ENCODE results near the gene GABRE.
A peak's percentile ranks its signal among the peaks of the same experiment; 100 is the strongest.

The GABRE gene

DNA sequence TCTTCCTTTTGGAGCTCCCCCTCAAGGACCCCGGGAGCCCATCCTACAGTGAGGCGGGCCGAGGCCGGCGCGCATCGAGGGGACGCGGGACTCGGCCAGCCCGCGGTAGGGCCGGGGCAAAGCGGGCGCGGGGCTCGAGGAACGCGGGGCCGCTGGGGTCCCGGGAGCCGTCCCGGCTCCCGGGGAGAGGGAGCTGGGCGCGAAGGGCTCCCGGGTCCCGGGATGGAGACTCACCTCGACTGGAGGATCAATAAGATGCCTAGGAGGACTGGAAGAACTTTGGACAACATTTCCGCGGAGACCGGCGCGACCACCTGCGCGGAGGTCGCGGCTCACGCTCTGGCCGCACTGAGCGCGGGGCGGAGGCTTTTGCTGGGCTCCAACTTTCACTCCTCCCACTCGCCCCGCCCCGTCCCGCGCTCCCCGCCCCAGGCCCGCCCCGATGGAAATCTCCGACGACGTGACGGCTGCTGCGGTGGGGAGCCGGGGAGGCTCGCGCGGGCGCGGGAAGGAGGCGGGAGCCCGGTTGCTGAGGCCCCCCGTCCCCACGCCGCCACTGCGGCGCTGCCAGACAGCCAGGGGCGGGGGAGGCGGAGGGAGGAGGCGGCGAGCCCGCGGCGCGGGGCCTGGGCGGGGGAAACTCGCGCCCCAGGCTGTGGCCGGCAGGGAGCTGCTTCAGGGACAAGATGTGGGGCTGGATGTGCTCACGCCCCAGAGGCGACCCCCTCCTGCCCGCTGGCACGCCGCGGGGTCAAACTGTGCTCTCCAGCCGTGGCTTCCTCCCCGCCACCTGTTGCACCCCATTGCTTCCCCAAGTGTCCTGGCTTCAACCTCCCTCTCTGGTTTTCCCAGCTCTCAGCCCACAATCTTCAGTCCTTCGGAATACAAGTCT lies at the start of gene GABRE:
Gene GABRE (minus strand): TSS at position 341 of the 892 bp plus-strand sequence. CDS start 51 bp downstream, at position 290.
- peak; percentile 8 for DNase-seq

- no peak for DNase-seq
Observed at GRCh38 chrX:152020888-152021287, 46.4 kb upstream of the GABRE start.

DNA sequence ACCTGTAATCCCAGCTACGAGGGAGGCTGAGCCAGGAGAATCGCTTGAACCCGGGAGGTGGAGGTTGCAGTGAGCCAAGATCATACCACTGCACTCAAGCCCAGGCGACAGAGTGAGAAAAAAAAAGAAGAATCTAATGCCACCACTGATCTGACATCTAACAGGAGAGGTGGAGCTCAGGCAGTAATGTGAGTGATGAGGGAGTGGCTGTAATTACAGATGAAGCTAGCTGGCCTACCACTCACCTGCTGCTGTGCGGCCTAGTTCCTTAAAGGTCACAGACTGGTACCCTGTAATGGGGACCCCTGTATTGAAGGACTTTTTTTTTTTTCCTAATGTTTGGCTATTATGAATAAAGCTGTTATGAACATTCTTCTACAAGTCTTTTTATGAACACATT lies 25.3 kb upstream of the GABRE start:
- no peak for DNase-seq

DNA sequence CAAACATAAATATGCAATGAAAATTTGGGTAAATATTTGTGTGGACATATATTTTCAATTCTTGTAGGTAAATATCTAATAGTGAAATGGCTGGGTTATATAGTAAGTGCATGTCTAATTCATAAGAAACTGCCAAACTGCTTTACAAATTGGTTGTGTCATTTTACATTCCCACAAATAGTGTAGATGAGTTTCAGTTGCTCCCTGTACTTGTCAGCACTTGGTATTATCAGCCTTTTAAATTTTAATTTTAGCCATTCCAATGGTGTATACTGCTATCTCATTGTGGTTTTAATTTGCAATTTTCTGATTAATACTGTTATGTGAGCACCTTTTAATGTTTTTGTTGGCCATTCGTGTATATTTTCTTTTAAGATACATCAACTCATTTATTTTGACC lies 23.1 kb upstream of the GABRE start:
- no peak for DNase-seq

DNA sequence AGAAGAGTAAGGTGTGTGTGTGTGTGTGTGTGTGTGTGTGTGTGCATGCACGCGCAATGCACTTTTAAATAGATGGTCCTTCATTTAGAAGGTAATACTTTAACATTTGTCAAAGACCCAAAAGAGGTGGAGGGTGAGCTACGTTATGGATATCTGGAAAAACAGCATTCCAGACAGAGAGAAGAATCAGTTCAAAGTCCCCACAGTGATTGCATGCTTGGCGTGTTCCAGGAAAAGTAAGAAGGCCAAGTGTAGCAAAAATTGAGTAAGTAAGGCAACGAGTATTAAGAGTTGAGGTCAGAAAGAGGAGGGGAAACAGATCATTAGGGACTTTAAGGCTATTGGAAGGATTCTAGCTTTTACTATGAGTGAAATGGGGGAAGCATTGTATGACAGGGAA lies 21.9 kb upstream of the GABRE start:
- no peak for DNase-seq

GRCh38 chrX:151994476-151994875 lies 20.0 kb upstream of the GABRE start:
- no peak for DNase-seq

DNA sequence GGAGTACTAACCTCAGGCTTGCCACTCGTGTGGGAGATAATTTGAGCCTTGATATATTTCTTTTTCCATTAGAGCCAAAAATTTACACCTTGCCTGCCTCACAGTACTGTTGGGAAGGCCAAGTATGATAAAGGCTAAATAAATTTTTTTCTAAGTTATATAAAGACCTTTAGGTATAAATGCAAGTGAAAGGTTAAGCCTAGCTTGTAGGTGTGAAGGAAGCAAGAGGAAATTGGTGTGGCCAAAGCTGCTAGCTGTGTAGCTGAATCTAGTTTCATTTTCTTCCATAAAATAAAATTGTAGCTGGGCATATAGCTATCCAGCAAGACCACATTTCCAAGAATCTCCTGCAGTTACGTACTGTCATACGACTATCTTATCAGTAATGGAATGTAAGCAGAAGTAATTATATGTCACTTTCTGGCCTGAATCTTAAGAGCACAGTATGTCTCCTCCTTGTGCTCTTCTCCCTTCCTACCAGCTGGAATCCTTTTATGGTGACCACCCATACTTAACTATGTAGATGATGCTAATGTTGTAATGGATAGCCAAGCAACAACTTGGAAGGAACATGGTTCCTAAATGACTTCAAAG lies 14.3 kb upstream of the GABRE start:
- DNase-seq = no peak

- DNase-seq = no peak
Observed at GRCh38 chrX:151987108-151987507, 12.6 kb upstream of the GABRE start.

GRCh38 chrX:151985955-151986354 lies 11.5 kb upstream of the GABRE start:
- DNase-seq = no peak

DNA sequence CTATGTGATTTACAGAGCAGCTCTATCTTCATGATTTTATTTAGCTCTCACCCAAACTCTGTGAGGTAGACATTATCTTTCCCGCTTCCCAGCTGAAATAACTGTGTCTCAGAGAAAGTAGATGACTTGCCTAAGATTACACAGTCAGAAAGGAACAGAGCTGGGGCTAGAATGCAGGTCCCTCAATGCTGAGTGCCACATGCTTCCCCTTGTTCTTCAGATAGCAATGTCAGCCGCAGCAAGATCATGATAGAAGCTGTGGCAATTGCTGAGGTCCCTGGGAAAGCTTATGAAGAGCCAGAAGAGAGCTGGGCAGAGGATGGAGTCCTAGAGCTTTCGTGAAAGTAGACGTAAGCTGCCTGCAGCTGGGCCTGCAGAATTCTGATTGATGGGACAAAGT lies 11.1 kb upstream of the GABRE start:
- no peak for DNase-seq

DNA sequence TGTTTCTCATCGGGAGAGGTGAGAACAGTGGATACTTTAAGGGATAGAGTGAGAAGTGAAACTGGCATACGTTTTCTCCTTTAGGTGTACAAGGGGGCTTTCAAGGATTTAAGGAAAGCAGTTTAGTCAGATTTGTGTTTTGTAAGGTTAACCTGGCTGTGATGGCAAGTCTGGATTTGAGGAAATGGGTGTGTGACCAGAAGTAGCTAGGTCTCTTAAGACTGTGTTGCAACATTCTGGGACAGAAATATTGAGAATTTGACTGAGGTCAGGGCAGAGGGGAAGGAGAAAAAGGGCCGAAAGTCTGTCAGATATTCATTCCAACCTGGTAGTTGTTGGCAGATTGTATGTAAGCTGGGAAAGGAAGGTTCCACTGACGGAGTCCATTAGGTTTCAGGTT lies 10.4 kb upstream of the GABRE start:
- no peak for DNase-seq

- DNase-seq = no peak
Observed at GRCh38 chrX:151984328-151984727, 9.9 kb upstream of the GABRE start.

GRCh38 chrX:151983186-151983585 lies 8.7 kb upstream of the GABRE start:
- DNase-seq = no peak

GRCh38 chrX:151982222-151982621 lies 7.7 kb upstream of the GABRE start:
- DNase-seq = no peak

DNA sequence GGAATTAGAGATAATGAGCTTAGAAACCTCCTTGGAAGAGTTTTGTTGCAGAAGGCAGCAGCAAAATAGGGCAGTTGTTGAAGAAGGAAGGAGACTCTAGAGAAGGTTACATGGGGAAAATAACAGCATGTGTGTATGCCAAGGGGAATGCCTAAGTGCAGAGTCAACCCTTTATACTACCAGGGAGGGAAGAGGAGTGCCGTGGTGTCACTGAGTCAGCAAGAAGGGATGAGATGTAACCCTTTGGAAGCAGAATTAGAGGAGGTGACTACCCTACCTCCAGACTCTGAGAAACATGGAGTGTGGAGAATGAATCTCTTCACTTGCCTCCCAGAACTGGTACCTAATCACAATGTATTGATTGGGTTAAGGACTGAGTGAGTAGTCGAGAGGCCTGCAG lies 6.7 kb upstream of the GABRE start:
- no peak for DNase-seq

DNA sequence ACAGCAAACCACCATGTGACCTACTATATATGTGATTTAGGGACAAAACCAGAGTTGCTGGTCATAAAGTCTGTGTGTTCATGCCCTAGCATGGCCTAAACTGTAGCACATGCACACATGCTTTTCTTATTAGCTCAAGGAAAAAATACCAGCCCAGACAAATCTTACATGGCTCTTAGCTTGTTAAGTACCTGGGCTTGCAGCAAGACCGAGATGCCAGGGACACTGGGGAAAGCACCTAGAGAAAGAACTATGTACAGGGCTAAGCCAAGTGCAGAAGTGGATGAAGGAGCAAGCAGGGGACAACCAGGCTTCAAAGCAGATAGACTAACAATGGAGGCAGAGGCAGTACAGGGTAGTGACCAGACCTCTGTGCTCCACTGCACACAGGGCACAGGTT lies 3.4 kb upstream of the GABRE start:
- DNase-seq = no peak

- no peak for DNase-seq
Observed at GRCh38 chrX:151977009-151977408, 2.5 kb upstream of the GABRE start.

DNA sequence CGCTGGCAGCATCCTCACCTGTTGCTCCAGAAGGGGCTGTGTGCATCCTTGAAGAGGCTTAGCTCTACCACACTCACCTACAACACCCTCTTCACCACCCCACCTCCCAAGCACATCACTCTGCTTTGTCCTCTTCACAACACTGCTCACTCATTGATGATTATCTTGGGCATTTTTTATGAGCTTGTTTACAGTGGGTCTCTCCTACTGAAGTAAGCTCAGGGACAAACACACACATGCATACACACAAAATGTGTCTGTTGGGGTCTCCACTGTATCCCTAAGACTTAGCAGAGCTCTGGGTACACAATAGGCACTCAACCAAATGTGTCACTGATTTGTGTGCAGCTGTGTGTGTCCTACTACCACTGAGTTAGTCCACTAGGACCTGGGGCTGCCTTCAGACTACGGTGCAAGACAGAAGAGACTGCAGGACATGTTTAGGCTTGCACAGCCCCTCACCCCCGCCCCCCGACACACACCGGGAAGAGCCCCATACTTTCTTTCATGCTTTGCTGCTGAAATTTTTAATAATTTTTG lies 1.3 kb upstream of the GABRE start:
- no peak for DNase-seq

DNA sequence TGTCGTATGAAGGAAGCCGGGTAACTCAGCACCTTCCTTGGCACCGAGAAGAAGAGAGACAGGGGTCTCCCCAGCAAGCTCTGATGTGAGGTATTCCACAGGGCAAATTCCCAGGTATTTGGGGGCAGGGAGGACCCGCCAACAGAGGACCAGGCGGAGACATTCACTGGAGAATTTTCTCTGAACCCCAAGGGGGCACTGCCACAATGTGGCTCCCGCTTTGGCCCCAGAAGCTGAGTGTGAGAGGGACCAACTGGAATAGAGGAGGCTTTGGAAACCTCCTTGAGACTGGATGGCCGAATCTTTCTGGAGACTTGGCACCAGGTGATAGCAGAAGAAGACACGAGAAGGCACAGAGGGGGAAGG lies 735 bp upstream of the GABRE start:
- no peak for DNase-seq

DNA sequence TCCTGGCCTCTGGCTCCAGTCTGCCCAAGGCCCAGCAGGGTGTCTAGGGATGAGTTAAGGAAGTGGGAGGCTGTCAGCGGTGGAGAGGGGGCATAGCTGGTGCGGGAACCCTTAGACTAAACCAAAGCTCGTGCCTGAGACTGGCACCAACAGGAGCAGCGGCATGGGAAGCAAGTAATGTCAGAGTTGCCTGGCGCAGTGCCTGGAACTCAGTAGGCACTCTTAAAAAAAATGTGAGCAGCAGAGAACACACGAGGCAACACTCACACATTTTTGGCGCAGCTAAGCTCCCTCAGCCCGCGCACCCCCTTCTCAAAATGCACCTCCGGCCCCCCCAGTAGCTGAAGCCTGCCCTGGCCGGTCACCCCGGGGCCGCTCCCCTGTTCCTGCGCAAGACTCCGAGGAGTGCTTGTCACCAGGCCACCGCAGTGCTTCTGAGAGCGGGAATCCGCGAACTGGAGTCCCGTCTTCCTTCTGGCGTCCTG lies 583 bp downstream of the GABRE start:
- DNase-seq = no peak

DNA sequence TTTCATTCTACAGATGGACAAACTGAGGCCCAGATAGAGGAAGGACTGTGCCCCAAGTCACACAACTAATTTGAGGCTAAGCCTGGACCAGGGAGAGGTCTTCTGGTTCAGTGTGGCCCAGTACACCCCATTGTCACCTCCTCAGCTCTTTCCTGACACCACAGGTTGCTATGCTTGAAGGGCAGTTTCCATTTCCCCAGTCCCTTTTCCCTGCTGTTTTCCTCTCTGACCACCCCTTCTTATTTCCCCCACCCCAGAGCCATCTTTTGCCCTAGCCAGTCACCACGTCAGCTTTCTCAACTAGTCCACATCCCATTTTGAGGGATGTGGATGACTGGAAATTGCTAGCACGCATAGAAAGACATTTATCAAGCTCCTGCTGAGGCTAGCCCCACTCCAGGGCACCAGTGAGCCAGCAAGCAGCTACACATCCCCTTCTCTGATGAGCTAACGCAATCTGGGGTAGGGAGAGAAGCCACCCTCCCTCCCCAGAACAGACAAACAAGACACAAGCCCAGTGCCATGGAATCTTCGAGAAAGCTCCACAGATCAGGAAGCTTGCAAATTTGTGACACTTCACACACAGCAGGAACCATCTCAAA lies 1.3 kb downstream of the GABRE start:
- no peak for DNase-seq

DNA sequence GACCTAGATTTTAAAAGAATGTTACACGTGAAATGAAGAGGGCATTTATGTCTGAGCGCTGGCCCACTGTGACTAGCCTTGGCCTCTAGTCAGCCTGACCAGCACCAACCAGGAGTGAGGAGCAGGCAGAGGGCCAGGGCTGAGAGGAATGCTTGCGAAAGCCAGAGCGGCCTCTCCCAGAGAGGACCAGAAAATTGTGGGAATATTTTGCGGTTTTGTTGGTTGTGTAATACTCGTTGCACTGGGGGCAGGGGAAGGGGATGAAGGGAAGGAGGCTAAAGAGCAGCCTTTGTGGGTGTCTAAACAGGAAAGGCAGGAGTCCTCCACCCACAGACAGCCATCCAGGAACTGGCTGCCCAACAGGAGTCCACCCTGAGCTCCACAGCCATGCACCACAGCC lies 3.8 kb downstream of the GABRE start:
- DNase-seq = no peak

DNA sequence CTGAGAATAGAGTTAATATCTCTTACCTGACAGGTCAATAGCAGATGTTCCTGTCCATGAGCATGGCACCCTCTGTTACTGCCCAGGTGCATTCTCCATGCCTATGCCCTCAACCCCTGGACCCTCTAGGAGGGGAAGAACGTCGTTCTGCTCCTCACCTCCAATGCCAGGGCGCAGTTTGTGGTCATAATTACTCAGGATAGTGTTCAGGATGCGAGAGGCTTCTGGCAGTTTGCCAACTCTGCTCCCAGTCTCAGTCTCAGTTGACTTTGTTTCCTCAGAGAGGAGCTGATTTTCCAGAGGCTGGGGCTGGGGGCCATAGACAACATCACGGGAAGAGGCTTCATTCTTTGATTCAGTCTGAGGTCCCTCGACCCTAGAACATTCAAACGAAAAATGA lies 4.4 kb downstream of the GABRE start:
- DNase-seq = peak; percentile 0

GRCh38 chrX:151966236-151966635 lies 8.2 kb downstream of the GABRE start:
- no peak for DNase-seq

All from NCI-H69 (cell line).